ENCODE data around the gene FAM228B.
A peak's percentile ranks its signal among the peaks of the same experiment; 100 is the strongest.
"Not testable (repeated sequence)": the region's sequence is repeated elsewhere in the genome, so short reads cannot be mapped to it uniquely, and the experiment has no call there.

The FAM228B gene

DNA sequence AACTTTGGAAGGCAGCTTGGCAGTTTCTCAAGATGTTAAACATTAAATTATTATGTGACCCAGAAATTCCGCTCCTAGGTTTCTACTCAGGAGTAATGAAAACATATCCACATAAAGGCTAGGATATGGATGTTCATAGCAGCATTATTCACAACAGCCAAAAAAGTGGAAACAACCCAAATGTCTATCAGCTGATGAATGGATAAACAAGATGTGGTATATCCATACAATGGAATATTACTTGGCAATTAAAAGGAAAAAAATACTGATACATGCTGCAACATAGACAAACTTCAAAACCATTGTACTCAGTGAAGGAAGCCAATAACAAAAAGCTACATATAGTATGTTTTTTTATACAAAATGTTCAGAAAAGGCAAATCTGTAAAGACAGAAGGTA is 39.2 kb downstream of the FAM228B start:
- no peak for DNase-seq

DNA sequence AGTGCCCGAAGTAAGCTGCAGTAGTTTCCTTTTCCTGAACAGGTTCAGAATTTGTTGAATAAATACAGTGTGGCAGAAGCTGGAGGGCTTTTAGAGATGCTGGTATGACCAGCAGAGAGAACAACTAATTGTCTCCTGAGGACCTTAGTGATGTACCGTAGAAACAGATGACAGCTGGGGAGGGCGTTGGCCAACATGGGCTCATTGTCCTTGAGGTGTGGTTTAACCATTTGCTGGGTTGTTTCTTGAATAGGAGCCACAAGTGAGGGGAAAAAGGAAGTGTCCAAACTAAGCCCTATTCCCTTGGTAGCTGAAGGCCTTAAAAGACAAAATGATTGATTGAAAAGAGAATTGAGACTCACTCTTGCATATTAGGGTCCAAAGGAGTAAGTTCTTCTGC is 39.9 kb downstream of the FAM228B start:
- DNase-seq, result no peak

DNA sequence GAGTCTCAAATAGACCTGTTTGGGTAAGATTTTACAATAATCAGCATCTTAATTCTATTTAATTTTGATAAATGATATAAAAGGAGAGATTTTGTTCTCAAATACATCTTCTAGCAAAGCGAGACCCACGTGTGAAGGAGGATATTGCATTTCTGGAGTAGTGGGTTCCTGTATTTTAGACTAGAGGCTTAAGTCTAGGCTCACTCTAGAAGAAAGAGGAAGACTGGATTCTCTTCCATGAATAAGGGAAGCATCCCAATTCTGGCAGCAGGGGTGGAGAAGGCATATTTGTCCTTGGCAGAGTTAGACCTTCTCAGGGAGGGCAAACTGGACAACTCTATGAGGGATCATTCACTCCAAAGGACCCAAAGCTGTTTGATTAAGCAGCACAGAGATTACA is 40.3 kb downstream of the FAM228B start:
- DNase-seq, result no peak

DNA sequence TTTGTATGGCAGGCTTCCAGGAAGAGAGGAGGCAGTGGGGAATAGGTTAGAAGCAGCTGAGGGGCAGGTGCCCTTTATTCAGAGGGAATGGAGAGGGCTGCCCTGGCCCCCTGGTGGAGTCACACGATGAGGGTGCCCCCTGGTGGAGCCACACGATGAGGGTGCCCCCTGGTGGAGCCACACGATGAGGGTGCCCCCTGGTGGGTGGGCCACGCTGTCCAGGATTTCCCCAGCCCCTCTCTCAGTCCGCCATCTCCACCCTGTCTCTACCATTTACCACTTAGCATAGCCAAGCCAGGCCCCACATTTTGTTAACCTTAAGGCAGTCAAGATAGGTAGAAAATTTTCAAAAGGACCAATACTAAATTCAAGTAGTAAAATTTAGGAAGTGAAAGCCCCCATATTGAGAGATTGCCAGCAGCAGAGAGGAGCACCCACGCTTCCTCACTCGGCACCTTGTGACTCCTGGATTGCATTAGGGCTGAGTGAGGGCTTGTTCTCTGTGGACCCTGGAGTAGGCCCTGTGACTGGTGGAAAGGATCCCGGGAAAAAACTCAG is 41.2 kb downstream of the FAM228B start:
- DNase-seq, result peak; percentile 82

DNA sequence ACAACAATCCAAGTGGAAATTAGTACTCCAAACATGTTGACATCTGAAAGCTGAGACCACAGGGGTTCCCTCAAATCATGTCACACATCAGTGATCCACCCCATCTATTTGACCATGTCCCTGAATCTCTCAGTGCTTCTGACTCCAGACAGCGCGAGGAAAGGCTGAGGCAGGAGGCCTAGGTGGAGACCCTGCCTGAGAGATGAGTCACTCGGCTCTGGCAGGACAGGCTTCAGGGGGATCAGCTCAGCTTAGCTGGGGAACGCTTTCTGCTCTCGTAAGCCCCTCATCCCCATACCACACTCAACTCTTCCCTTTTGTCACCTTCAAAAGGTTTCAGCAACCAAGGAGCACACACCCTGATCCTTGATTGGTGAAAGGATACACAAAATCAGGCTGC is 45.8 kb downstream of the FAM228B start:
- DNase-seq, result no peak

DNA sequence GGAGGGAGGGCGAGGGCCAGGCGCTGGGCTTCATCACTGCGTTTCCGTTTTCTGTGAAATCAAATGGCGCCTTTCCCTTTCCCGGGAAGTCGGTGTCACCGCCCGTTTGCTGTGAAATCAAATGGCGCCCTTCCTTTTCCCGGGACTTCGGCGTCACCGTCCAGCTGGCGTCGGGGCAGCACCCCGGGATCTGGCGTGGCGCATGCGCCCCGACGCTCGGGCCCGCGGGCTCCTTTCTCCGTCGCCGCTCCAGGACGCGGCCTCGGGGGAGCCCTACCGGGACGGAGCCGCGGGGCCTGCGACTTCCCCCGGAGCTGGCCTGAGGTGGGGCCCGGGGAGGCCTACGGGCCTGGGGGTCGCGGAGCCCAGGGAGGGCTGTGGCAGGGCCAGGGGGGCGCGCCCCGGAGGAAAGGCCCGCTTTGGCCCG is 51.6 kb downstream of the FAM228B start, which contains the start of gene FAM228A:
Gene FAM228A (plus strand): TSS at position 203 of the 427 bp plus-strand sequence. CDS start 428 bp downstream, outside the sequence.
- DNase-seq, result no peak

DNA sequence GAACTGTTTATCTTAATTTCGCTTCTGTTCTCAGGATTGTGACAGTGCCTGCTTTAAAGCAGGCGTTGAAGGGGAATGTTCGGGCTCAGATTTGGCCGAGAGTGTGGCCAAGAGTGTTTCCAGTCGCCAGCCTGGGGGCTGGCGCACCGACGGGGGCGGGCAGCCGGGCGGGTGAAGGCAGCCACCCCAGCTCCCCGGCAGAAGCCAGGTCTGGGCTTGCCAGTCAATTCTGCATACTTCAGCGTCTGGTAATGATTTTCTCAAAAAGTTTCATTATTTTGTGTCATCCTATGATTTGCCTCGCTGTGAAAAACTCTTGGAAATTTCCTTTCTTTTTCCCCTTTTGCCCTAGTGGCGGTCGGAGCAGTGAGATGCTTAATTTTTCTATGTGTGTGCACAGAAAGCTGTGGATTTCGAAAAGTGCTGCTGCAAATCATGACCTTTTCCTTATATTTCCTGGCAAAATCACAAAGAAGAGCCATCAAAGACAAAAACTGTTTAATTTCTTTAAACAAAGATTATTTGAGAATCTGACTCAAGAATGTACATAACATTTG is 52.4 kb downstream of the FAM228B start:
- no peak for DNase-seq

DNA sequence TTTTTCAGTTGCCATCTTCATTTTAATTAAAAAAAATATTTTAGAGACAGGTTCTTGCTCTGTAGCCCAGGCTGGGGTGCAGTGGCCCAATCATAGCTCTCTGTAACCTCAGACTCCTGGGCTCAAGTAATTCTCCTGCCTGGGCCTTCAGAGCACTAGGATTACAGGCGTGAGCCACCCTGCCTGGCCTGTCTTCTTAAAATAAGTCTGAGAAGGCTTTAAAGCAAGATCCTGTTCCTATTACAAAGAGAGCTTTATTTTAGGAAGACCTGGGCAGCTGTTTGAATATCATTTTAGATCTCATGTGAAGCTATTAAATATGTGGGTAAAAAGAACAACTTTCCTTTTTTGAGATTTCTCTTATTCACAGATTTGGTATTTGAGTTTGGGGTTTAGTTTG is 53.1 kb downstream of the FAM228B start:
- no peak for DNase-seq

DNA sequence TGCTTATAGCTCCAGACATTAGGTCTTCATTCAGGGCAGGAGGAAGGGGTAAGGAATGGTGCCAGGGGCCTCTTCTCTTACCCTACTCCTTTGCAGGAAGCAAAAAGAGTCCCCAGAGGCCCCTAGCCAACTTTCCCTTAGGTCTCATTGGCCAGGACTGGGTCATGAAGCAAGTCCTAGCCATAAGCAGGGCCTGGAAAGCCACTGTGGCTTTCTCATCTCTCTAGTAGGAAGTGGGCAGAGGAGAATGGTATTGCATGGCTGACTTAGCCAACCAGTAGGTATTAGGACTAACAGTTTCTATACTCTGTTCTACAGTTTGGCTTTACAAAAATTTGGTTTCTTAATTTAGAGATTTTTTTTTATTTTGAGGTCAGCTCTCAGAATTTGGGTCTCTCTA is 56.4 kb downstream of the FAM228B start:
- DNase-seq, result no peak

DNA sequence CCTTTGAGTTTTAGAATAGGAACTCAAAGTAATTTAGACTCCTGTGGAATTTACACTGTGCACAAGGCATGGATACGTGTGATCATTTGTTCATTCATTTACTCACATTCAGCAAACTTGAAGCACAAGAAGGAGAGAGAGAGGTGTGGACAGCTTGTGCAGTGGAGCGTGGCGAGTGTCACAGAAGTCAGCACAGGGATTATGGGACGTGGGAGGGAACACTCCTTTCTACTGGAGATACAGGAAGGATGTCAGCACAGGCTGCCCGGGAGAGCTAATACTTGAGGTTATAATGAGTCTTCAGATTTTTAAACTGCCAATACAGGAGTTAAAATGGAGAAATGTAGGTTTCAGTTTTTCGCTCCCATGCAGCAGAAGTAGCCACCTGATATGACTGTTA is 58.6 kb downstream of the FAM228B start:
- no peak for DNase-seq

DNA sequence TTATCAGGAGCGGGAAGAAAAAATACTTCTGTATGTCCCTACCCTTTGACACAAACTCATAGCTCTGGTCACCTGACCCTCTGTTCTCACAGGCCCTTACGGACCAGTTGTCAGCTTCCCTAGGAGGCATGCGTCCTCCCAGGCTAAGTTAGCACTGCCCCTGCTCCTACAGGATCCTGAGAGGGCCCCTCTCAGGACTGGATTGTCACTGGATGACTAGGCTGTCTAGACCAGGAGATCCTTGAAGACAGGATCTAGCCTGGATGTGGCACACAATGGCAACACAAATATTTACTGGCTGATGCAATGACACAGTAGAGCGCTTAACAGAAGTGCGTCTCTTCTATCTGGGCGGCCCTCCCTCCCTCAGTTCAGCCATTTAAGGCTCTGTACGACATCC is 59.2 kb downstream of the FAM228B start:
- no peak for DNase-seq

DNA sequence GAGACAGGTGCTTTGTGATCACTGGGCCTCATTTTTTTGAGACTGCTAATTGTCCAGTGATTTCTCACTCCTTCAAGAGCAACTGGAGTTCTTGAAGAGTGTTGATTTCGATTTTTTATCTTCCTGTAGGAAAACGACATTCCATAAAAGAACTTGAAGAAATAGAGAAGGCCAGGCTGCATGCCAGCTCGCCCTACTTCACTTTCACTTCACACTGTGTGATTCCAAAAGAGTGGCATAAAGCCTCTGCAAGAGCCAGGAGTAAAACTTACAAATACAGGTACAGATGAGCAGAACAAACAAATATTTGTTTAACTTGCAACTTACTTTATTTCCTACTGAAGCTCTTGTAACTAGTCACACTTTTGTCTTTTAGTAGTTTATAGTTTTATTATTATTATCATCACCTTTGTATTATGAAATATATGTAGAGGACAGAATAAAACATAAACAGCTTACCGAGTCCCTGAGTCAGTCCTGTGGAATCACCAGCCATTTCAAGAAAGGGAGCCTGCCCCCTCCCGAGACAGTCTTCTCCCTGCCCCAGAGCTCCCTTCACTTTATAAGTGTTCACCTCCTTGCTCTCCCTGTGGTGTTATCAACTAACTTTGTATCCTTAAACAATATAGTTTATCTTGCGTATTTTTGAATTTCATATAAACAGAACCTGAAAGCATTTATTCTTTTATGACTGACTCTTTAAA is 60.2 kb downstream of the FAM228B start:
- no peak for DNase-seq

DNA sequence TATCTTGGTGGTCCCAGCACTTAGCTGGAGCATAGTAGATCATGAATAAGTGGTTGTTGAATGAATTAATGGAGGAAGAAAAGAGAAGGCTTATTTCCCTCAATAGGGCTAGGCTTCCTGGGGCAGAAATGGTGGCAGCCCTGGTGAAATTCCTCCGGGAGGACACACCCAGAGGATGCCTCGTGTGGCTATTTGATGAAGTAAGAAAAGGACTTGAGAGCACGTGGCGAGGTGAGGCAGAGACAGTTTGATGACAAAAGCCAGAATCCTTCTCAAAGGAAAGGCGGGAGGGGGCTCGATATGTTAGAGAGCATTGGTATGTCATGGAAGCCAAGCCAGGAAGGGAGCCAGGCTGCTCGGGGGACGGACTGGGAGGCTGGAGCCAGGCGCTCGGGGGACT is 66.3 kb downstream of the FAM228B start:
- DNase-seq, result no peak

DNA sequence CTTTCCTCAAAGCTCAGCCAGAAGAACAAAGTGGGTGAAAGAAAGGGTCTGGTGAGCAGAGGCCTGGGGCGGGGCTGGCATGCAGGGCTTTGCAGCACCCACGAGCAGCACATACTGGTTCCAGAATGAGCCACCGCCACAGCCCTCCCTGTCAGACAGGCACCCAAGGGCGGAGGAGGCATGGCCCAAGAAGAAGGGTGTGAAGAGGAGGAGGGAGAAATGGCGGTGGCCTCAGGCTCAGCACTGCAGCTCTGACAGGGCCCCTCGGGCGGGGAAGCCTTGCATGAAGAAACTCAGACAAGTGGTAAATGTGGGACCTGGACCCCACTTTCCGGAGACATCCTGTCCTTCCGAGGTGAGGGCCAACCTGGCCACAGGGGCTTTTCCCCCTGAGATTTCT is 67.2 kb downstream of the FAM228B start:
- no peak for DNase-seq

DNA sequence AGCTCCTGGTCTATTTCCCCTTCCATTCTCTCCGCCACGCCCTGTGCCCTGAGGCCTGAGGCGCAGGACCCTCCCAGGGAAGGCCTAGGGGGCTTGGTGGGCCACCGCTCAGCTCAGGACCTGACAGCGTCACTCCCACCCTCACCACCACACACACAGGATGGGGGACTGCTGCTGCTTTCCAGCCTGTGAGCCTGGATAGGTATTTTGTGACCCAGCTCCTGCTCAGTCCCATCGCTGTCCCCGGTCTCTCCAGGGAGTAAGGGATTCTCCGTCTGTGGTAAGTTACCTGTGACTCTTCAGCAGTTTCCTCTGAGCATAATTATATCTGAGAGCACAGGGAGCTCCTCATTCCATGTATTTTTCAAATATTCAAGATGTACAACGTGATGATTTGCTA is 67.9 kb downstream of the FAM228B start:
- DNase-seq, result no peak

DNA sequence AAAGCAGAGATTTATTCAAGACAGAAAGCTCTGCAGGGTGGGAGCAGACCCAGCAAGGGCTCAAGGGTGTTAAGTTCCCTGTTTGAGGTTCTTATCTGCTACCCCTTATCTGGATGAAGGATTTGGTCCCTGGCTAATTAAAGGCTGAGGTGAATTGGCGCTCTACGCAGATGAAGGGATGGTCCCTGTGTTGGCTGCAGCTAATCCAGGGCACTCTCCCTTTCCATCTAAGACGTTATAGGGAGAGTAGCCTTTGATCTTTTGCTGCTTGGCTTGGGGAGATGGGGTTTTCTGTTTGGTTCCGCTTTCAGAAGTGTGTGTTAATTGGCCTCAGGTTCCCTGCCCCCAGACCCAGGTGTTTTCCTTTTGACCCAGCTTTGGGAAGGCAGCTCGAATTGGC is 68.6 kb downstream of the FAM228B start:
- DNase-seq, result no peak

DNA sequence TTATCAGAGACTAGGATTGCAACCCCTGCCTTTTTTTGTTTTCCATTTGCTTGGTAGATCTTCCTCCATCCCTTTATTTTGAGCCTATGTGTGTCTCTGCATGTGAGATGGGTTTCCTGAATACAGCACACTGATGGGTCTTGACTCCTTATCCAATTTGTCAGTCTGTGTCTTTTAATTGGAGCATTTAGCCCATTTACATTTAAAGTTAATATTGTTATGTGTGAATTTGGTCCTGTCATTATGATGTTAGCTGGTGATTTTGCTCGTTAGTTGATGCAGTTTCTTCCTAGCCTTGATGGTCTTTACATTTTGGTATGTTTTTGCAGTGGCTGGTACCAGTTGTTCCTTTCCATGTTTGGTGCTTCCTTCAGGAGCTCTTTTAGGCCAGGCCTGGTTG is 73.9 kb downstream of the FAM228B start:
- not testable (repeated sequence) for DNase-seq

DNA sequence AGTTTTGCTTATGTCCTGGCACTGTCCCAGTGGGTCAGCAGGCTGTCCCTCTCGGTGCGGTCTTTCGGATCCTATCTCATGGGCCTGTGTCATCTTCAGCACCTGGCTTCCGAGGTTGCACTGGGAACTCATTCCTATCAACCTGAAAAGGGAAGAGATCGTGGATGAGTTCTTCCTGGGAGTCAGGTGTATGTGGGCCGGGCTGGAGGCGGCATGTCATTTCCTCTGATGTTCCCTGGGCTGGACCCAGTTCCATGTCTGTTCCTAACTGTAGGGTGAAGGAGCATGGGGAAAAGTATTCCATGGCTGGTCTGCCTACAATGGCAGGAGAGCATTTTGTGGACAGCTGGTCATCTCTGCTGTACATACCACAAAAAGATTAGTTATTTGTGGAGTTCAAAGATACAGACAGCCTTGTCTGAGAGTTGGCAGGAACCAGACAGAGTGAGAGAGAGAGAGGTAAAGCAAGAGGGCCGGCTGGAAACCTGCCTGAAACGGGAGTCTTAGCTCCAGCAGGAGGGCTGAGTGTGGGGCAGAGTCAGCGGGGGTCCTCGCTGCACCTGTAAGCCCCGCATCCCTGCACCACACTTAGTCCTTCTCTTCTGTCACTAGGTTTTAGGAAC is 76.8 kb downstream of the FAM228B start:
- no peak for DNase-seq

DNA sequence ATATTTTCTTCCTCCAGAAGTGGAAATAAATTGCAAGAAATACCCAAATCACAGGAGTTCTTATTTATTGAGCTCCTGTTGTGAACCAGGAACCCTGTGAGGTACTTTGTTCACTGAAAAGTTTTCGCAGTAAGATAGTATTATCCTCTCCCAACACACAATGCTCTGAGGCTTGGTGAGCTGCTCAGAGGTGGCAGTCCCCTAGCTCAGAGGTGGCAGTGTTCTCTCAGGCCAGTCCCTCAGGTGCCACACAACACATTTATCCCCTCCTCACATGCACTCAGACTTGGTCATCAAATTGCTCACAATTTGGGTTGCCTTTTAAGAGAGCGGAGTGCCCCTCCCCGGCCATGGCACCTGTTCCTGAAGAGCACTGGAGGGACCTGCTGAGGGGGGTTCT is 77.5 kb downstream of the FAM228B start:
- no peak for DNase-seq

DNA sequence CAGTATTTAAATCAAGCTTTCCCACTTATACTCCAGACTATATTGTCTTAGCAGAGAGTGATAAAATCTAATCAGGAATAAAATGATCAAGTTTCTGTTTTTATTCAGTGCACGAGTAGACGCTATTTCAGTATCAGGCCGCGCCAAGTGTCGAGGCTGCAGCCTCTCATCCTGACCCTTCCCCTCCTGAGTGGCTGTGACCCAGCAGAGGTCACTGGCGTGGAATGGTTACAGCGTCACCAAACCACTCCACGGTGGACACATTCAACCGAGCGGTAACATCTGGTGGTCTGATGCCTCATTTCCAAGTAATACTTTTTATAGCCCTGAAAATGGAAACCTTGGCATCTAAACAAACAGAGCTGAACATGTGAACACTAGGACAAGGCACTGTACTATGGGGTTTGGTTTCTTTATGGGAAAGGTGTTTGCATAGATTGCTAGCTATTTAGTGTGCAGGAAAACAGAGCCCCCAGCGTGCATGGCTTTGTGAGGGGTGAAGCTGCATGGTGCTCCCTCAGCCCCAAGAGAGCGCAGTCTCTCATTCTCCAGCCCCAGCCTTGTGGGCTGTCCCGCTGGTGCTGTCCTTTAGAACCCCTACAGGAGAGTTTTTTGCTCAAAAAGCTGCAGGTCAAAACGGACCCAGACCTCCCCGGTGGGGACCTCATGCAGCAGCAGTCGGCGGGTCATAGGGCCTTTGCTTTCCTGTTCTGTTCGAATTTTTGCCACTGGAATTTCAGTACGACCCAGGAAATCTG is 79.9 kb downstream of the FAM228B start:
- no peak for DNase-seq

DNA sequence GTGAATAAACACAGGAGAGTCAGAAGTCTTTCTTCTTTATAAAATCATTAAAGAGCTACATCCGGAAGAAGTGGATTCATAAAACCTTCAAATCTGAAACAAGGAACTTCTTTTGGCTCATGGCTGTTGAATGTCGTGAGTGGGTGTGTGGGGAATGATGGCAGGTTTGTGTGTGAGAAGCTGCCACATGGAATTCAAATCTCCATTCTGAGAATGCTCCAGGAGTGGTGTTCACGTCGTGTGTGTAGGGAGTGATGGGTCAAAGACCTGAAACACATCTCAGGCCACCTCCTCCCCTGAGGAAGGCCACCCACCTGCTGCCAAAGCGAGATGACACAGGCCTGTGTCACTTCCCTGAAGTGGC is 80.5 kb downstream of the FAM228B start:
- no peak for DNase-seq

DNA sequence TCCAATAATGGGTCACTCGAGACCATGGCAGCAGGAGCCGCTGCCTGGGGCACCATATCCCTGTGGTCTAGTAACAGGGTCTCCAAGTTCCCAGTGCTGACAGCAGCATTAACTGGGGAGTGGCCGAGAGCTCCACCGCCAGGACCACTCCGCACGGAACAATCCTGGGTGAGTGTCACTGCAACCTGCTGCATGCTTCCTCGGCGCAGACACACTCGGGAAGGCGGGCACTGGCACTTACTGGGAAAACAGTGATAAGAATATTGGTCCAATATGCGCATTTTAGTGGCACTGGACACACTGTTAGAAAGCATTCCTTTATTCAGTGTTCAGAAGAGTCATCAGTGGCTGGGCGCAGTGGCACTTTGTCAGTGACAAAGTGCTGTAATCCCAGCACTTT is 81.2 kb downstream of the FAM228B start:
- no peak for DNase-seq

DNA sequence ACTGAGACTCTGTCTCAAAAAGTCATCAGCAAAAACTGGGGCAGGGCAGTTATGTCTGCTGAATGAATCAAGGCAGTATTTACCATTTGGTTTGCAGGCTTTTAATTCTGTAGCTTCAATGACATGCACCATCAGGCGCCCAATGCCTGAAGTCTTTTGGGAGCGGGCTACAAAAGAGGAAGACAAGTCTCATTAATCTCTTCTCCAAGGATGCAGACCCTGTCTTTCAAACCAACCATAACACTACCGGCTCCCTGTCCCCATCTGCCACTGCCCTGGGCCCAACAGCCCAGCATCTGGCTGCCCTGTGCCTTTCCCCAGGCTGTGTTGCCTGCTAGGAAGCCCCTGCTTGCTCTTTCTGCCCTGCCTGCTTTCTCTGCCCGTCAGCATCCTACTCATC is 81.9 kb downstream of the FAM228B start:
- DNase-seq, result no peak

DNA sequence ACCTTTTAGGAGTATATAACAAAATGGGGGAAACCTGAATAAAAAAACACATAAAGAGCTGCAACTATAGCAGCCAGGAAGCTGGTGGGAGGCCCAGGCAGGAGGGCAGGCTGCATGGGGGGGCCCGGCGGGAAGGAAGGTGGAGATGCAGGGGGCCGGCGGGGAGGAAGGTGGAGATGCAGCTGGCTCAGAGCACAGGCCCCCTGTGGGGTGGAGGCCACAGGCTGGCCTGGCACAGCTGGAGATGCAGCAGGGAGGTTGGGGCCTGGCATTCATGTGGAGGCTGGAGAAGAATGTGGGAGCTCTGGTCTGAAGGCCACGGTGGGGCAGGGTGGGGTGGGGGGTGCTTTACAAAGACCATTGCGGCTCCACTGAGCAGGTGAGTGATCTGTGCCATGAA is 83.0 kb downstream of the FAM228B start:
- DNase-seq, result no peak

Measured in activated CD8-positive, alpha-beta memory T cell treated with anti-CD3 and anti-CD28 coated beads, Interleukin-2, amount 50 U/mL, for 48 hours (primary cell).